B cell (primary cell): ENCODE results near the gene EML6. TPM values are rescaled to one million over a fixed set of nuclear protein-coding genes. Genes with fewer than 3 reads are reported as not detected.

Experiments
- ATAC-seq: fragments of 200-7000 bp; cut with Tn5 transposase; one replicate; pipeline ENCODE4 v1.10.0; 2021; ENCODE audit warnings: low read depth, mild to moderate bottlenecking, moderate number of reproducible peaks, moderate library complexity
- CTCF ChIA-PET: fragments of 350-600 bp; sonication (Branson Sonifier 250); formaldehyde crosslinking; loops from one replicate; lab custom pipeline; 2021; ENCODE audit warnings: antibody characterized with exemption, inconsistent platforms; lab: Charles Lee
- POLR2A ChIA-PET: fragments of 350-600 bp; sonication (Branson Sonifier 250); formaldehyde crosslinking; loops from one replicate; lab custom pipeline; 2021; ENCODE audit warnings: antibody characterized with exemption; lab: Charles Lee
- DNase-seq: peaks from one replicate; pipeline ENCODE4 v3.0.0; 2013
- H2AFZ ChIP-seq: 2 replicates; pipeline ENCODE4 v1.6.1; 2012; ENCODE audit warnings: mild to moderate bottlenecking, low read depth, low read length; ENCODE audit not compliant: insufficient read depth, poor library complexity, severe bottlenecking
- H3K27ac ChIP-seq, 2 donors: 1 replicate in 1 of 2; 2 replicates in 1 of 2; pipeline ENCODE4 v1.5.1; 2012 to 2013; ENCODE audit warnings: low read length in 2 of 2, mild to moderate bottlenecking in 2 of 2, moderate library complexity in 1 of 2
- H3K27me3 ChIP-seq, 4 experiments: fragments of 200-600 bp in 1 of 4; sonication (generic) in 1 of 4; replicated peaks in 1 of 4; 1 replicate in 2 of 4; 2 replicates in 2 of 4; pipeline versions ENCODE4 v1.6.1 to v1.7.0; 2013 to 2016; ENCODE audit warnings: low read length in 3 of 4, mild to moderate bottlenecking in 2 of 4, mixed read lengths in 1 of 4, moderate library complexity in 1 of 4; ENCODE audit not compliant: insufficient read depth in 4 of 4, control insufficient read depth in 3 of 4; ENCODE audit errors: control extremely low read depth in 1 of 4
- H3K36me3 ChIP-seq, 2 experiments: replicated peaks in 1 of 2; 1 replicate in 1 of 2; 2 replicates in 1 of 2; pipeline versions ENCODE4 v1.6.1 to v1.7.1; 2013; ENCODE audit warnings: low read length in 1 of 2; ENCODE audit not compliant: insufficient read depth in 2 of 2, control insufficient read depth in 1 of 2; ENCODE audit errors: control extremely low read depth in 1 of 2, extremely low read depth in 1 of 2
- H3K4me1 ChIP-seq, 2 donors: fragments of 200-600 bp in 1 of 2; sonication (generic) in 1 of 2; 1 replicate in 1 of 2; 2 replicates in 1 of 2; pipeline versions ENCODE4 v1.5.1 to v1.6.1; 2013 to 2017; ENCODE audit warnings: low read length in 2 of 2; ENCODE audit not compliant: control insufficient read depth in 2 of 2, insufficient read depth in 2 of 2
- H3K4me2 ChIP-seq: replicated peaks from 2 replicates; pipeline ENCODE3; 2012; ENCODE audit warnings: mild to moderate bottlenecking, low read depth, low read length; ENCODE audit not compliant: poor library complexity, severe bottlenecking
- H3K4me3 ChIP-seq, 5 experiments: fragments of 200-600 bp in 1 of 5; sonication (generic) in 1 of 5; 1 replicate in 3 of 5; 2 replicates in 2 of 5; pipeline versions ENCODE4 v1.5.1 to v1.7.0; 2011 to 2016; ENCODE audit warnings: low read length in 4 of 5, mild to moderate bottlenecking in 4 of 5, low read depth in 2 of 5, control low read depth in 1 of 5, moderate library complexity in 1 of 5; ENCODE audit not compliant: insufficient read depth in 1 of 5; ENCODE audit errors: control extremely low read depth in 1 of 5, extremely low read depth in 1 of 5
- H3K79me2 ChIP-seq: fragments of 200-600 bp; sonication (generic); one replicate; pipeline ENCODE4 v1.6.0; 2016; ENCODE audit warnings: low read length; ENCODE audit not compliant: control insufficient read depth, insufficient read depth
- H3K9ac ChIP-seq: fragments of 200-600 bp; sonication (generic); 2 replicates; pipeline ENCODE4 v1.6.1; 2017; ENCODE audit warnings: mild to moderate bottlenecking, low read length, moderate library complexity
- H3K9me3 ChIP-seq, 3 donors: one replicate each; pipeline versions ENCODE4 v1.6.1 to v1.7.1; 2013; ENCODE audit warnings: low read length in 2 of 3; ENCODE audit not compliant: control insufficient read depth in 2 of 3, insufficient read depth in 1 of 3; ENCODE audit errors: control extremely low read depth in 1 of 3
- H4K20me1 ChIP-seq: 2 replicates; pipeline ENCODE4 v1.6.0; 2012; ENCODE audit warnings: mild to moderate bottlenecking, low read length; ENCODE audit not compliant: insufficient read depth, control insufficient read depth, poor library complexity, severe bottlenecking
- H3K27ac Mint-ChIP-seq: one replicate; pipeline ENCODE4 v1.8.0; 2021; ENCODE audit warnings: mixed read lengths
- H3K27me3 Mint-ChIP-seq: one replicate; pipeline ENCODE4 v1.8.0; 2021; ENCODE audit warnings: mixed read lengths
- H3K4me1 Mint-ChIP-seq: one replicate; pipeline ENCODE4 v1.8.0; 2021; ENCODE audit warnings: mixed read lengths
- H3K4me3 Mint-ChIP-seq: one replicate; pipeline ENCODE4 v1.8.0; 2021; ENCODE audit warnings: mixed read lengths
- H3K9me3 Mint-ChIP-seq: one replicate; pipeline ENCODE4 v1.8.0; 2022; ENCODE audit warnings: mixed read lengths; ENCODE audit not compliant: insufficient read depth
- CTCF ChIP-seq: fragments of 200-600 bp; IDR thresholded peaks from one replicate; pipeline ENCODE4 v1.8.0; 2022; ENCODE audit warnings: antibody characterized with exemption, mild to moderate bottlenecking
- EZH2 ChIP-seq: IDR thresholded peaks from 2 replicates; pipeline ENCODE4 v1.6.1; 2012; ENCODE audit warnings: borderline replicate concordance, low read depth, mild to moderate bottlenecking, moderate library complexity, low read length; ENCODE audit not compliant: insufficient read depth, poor library complexity, severe bottlenecking
- whole genome bisulfite sequencing: methylation state at CpG from one replicate; pipeline ENCODE4 v1.1.5; 2013; ENCODE audit warnings: missing lambda C conversion rate; ENCODE audit not compliant: insufficient coverage; 5-methylcytosine and 5-hydroxymethylcytosine counted together
- intact Hi-C: fragments of 100-400 bp; cut with micrococcal nuclease; formaldehyde crosslinking; loops from one replicate; pipeline ENCODE4 v1.10.0; 2022
- polyA plus RNA-seq: library from polyadenylated mRNA; depleted of rRNA; stranded (reverse); fragments of >200 nt; gene quantifications from 2 replicates; pipeline ENCODE4 v1.2.3, GENCODE V29; 2012
- total RNA-seq, 2 donors: library from RNA; stranded (reverse); fragments of 120-200 nt in 1 of 2; gene quantifications; 1 replicate in 1 of 2; 2 replicates in 1 of 2; pipeline versions ENCODE4 v1.2.3 to v1.2.4, GENCODE V29; 2013 to 2022

The EML6 gene
- total and polyA plus RNA-seq, 2 donors (not counting 1 experiment from before 2014, with no cell fraction given): 42.5 to 53.7 TPM

GRCh38 chr2:54940723-54941122 lies 217.3 kb downstream of the EML6 start:
- H3K4me1 Mint-ChIP-seq: no peaks in the 10 kb centered on the region
- no CpG with 5 or more reads among the region's 3 CpGs for WGBS
- no peak overlapping the region for H3K27ac Mint-ChIP-seq
- no peaks in the 10 kb centered on the region for H3K27me3 ChIP-seq
- H3K27me3 Mint-ChIP-seq: no peaks in the 10 kb centered on the region
- H3K79me2 ChIP-seq: no peaks in the 10 kb centered on the region
- POLR2A ChIA-PET: no interaction called here
- DNase-seq (no peak), ATAC-seq (no peak)
- no peaks in the 10 kb centered on the region for H3K4me1 ChIP-seq
- CTCF ChIA-PET: no interaction called here
- no peaks in the 10 kb centered on the region for H4K20me1 ChIP-seq
- H3K9me3 Mint-ChIP-seq: peaks cover 3% of the 10 kb centered on the region
- H3K4me3 Mint-ChIP-seq: no peak overlapping the region
- H3K27ac ChIP-seq: no peak overlapping the region
- no peak overlapping the region for H3K9ac ChIP-seq
- no peak for TF ChIP-seq EZH2
- TF ChIP-seq CTCF: no peak
- no peak overlapping the region for H3K4me3 ChIP-seq
- no peak overlapping the region for H3K4me2 ChIP-seq
- H3K36me3 ChIP-seq: no peaks in the 10 kb centered on the region
- intact Hi-C loops: no loop called here
- H2AFZ ChIP-seq: no peak overlapping the region
- H3K9me3 ChIP-seq: peaks cover 3 to 12% (median 3%) of the 10 kb centered on the region in 3 donors

GRCh38 chr2:54941248-54941984 lies 218.0 kb downstream of the EML6 start:
- no peaks in the 10 kb centered on the region for H3K4me1 Mint-ChIP-seq
- Histone ChIP-seq H3K4me3 (no peak overlapping the region), H3K27ac (no peak overlapping the region), H4K20me1 (no peaks in the 10 kb centered on the region), H3K36me3 (no peaks in the 10 kb centered on the region), H3K9me3 (peaks cover 3 to 12% (median 3%) of the 10 kb centered on the region in 3 donors), H3K27me3 (no peaks in the 10 kb centered on the region), H3K9ac (no peak overlapping the region), H3K4me1 (no peaks in the 10 kb centered on the region), H3K79me2 (no peaks in the 10 kb centered on the region), H2AFZ (no peak overlapping the region), H3K4me2 (no peak overlapping the region)
- intact Hi-C loops: no loop called here
- ChIA-PET CTCF (no interaction called here), POLR2A (no interaction called here)
- ATAC-seq (no peak), DNase-seq (no peak)
- peaks cover 3% of the 10 kb centered on the region for H3K9me3 Mint-ChIP-seq
- no peak overlapping the region for H3K4me3 Mint-ChIP-seq
- WGBS: 97% methylated on average over 9 of the region's 15 CpGs
- H3K27ac Mint-ChIP-seq: no peak overlapping the region
- no peak for TF ChIP-seq CTCF
- TF ChIP-seq EZH2: no peak
- H3K27me3 Mint-ChIP-seq: no peaks in the 10 kb centered on the region
